M059J (cell line): ENCODE results near the gene KLK10. TPM values are rescaled to one million over a fixed set of nuclear protein-coding genes. Genes with fewer than 3 reads are reported as not detected.
"Not testable (repeated sequence)": the region's sequence is repeated elsewhere in the genome, so short reads cannot be mapped to it uniquely, and the experiment has no call there.

Experiments used
- DNase-seq: peaks from one replicate; pipeline ENCODE4 v3.0.0-alpha.2; 2012; ENCODE audit warnings: low read depth
- total RNA-seq: library from RNA; depleted of rRNA; stranded (reverse); fragments of >200 nt; shearing (Covaris generic); gene quantifications from 2 replicates; pipeline ENCODE4 v1.2.3, GENCODE V29; 2014

The KLK10 gene
- total RNA-seq, 1 experiment from 2014 or later: not detected

DNA sequence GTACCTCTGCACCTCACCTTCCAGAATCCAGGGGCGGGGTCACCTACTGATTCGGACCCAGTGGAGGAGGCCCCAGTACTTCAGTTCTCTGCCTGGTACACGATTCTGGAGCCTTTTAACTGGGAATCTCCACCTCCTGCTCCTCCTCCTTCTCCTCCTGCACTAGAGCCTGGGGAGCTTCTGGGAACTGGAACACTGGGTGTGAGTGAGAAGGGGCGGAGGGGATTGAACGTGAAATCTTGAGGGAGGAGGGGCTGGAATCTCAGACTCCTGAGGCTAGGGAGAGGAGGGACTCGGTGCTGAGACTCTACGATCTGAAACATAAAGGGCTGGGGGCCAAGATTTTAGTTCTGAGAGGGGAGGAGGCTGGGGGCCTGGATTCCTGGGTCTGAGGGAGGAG lies 18.0 kb downstream of the KLK10 start, which contains the start of gene KLK8:
KLK8 (minus strand) TSS at position 90 of the 400 bp plus-strand sequence. CDS start 437 bp downstream, outside the sequence.
- no peak for DNase-seq

DNA sequence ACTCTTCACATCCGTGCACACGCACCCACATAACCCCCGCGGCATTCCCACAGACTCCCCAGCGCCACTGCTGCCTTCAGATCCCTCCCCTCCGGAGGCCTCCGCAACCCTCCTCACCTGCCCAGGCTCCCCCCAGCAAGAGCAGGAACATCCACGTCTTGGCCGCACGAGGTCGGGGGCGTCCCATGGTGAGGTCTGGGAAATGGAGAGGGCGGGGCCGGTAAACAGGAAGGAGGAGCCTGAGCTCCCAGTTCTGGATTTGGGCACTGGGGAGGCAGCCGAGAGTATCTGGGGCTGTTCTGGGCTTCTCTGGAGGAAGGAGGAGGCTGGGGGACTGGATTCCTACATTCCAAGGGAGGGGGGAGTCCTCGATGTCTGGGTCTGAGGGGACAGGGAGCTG lies 18.5 kb downstream of the KLK10 start:
- DNase-seq: no peak

DNA sequence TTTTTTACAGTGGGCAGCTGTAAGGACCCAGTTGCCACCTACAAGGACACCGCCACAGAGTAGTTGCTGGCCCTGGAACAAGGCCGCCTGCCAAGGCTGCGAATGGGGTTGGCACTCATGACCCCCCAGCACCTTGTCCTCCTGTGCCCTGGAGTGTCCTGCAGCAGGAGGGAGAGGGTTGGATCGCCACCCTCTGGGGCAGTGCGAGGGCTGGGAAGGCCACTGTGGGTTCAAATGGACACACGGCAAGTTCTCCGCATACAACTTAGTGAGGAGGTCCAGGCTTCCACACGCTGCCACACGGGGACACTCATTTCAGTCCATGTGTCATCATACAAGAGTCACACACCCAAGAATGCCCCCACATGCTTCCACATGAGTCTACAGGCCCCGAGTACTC lies 19.1 kb downstream of the KLK10 start:
- no peak for DNase-seq

GRCh38 chr19:50998686-50999085 lies 20.8 kb downstream of the KLK10 start:
- no peak for DNase-seq

- DNase-seq: no peak
Measured at GRCh38 chr19:50998061-50998460, 21.4 kb downstream of the KLK10 start.

- DNase-seq: peak; percentile 8
Measured at GRCh38 chr19:50994129-50994528, 25.4 kb downstream of the KLK10 start.

GRCh38 chr19:50992666-50993035 lies 26.9 kb downstream of the KLK10 start:
- no peak for DNase-seq

DNA sequence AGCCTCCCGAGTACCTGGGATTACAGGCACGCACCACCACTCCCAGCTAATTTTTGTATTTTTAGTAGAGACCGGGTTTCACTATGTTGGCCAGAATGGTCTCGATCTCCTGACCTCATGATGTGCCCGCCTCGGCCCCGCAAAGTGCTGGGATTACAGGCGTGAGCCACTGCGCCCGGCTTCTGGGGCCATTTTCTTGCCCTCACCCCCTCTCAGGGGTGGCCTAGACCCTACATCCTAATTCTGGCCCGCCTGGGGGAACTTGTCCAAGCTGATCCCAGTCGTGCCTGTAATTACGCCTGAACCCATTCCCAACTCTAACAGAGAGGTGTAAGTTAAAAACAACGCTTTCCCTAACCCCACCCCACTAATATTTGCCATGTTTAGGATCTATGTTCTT lies 35.1 kb downstream of the KLK10 start:
- not testable (repeated sequence) for DNase-seq

DNA sequence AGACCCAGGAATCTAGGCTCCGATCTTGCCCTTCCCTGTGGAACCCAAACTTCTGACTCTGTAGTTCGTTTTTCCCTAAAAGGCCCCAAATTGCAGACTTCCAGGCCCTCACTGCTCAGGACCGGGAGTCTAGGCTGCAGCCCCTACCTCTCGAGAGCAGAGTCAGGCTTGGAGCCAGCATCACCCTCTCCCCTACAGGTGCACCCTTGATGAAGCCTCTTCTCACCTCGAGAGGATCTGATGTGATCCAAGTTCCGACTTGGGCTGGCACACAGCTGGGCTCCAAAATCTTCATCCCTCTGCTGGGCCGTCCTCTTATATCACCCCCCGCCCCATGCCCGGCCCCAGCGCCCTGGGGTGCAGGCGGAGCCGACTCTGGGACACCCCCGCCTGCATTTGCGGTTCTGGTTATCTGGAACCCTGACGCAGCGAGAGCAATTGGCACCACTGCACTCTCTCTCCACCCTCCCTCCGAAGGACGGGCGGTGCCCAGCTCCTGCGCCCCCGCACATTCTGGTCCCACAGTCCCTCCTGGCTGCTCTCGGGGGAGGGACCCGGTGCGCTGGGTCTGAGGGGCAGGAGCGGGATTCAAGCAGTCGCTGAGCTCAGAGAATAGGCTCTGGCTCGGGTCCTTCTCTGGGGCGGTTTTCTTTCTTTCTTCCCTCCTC lies 35.8 kb downstream of the KLK10 start, which contains the start of gene KLK7:
KLK7 (minus strand) TSS at position 293 of the 668 bp plus-strand sequence. CDS start 1,518 bp downstream, outside the sequence.
- no peak for DNase-seq

GRCh38 chr19:50982186-50982585 lies 37.3 kb downstream of the KLK10 start:
- no peak for DNase-seq

- no peak for DNase-seq
Measured at GRCh38 chr19:50981587-50982146, 37.8 kb downstream of the KLK10 start.

DNA sequence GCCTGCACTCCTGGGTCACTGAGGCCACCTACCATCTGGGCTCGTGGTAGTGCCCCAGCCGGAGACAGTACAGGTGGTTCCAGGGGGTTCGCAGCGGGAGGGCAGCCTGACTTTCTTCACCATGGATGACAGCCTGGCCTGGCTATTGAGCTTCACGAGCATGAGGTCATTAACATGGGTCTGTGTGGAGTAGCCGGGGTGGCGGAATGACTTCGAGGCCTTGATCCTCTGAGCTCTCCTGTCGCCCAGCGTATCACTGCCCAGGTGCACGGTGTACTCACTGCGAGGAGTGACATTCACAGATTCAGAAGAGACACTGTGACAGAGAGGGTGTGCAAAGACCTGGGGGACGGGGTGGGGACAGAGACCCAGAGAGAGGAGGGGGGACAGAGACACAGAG lies 39.3 kb downstream of the KLK10 start:
- no peak for DNase-seq

GRCh38 chr19:50979758-50980157 lies 39.8 kb downstream of the KLK10 start:
- no peak for DNase-seq

DNA sequence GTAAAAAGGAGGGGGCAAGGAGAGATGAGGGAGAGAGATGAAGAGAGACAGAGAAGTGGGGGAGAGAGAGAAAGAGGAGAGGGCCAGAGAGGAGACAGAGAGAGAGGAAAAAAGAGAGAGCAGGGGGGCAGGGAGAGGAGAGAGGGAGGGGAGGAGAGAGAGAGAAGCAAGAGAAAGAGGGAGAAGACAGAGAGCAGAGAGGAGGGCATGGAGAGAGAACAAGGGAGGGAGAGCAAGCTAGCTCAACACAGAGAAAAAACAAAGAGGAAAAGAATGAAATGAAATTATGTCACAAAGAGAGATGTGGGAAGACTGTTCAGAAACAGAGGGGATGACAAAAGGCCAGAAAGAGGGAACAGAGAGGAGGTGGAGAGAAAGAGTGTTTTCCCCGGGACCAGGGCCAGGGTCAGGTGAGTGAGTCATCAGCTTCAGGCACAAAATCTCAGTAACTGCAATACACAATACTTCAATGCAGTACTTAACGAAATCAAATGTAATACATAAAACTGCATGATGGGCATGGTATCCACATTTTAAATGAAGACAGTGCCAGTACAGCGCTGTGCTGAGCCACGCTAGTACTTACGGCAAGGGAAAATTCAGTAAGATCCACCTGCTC lies 40.6 kb downstream of the KLK10 start:
- DNase-seq: peak; percentile 20

GRCh38 chr19:50977626-50978025 lies 41.9 kb downstream of the KLK10 start:
- no peak for DNase-seq

- peak; percentile 53 for DNase-seq
Measured at GRCh38 chr19:50975766-50976165, 43.7 kb downstream of the KLK10 start.

- no peak for DNase-seq
Measured at GRCh38 chr19:50974702-50975556, 44.6 kb downstream of the KLK10 start.

GRCh38 chr19:50972795-50973376 lies 46.6 kb downstream of the KLK10 start:
- DNase-seq: no peak

- not testable (repeated sequence) for DNase-seq
Measured at GRCh38 chr19:50969810-50970209, 49.7 kb downstream of the KLK10 start.

DNA sequence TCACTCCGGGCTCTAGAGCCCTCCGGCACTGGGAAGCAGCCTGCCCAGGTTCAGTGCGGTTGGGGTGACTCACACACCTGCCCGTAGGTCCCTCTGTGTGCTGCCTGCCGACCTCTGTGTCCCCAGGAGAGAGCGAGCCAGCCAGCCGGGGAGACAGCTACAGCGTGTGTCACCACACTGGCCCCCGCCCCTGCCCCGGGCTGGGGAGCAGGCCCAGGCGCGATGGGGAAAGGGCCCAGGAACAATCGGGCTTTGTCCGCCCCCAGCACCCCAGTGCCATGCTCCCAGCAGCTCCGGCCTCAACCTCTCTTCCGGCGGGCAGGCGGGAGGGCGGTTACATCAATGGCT lies 50.1 kb downstream of the KLK10 start, which contains the start of gene KLK6:
KLK6 (minus strand) TSS at position 179 of the 348 bp plus-strand sequence. CDS start 1,487 bp downstream, outside the sequence.
- peak; percentile 64 for DNase-seq

DNA sequence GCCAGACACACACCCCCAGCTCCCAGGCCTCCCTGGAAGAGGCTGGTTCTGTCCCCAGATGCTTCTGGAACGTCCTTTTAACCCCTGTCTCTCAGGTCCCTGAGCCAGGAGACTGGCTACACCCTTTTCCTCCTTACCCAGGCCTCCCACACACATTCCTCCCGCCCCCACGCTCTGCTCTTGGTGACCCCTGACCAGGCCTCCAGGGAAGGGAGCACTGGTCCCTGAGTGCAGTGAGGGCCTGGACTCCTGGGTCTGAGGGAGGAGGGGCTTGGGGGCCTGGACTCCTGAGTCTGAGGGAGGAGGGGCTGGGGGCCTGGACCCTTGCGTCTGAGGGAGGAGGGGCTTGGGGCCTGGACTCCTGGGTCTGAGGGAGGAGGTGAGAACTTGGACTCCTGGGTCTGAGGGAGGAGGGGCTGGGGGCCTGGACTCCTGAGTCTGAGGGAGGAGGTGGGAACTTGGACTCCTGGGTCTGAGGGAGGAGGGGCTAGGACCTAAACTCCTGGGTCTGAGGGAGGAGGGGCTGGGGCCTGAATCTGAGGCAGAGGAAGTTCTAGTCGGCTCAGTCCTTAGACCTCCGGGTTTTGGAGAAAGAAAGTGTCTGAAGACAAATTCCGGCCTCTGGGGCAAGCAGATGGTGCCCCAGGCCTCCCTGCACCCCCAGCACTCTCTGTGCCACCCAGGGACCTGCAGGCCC lies 50.6 kb downstream of the KLK10 start:
- no peak for DNase-seq
